Mesendoderm (in vitro differentiated cells): ENCODE measurements around the gene PCDHA1.
"Not testable (repeated sequence)": the region's sequence is repeated elsewhere in the genome, so short reads cannot be mapped to it uniquely, and the experiment has no call there.

Experiments
- DNase-seq: peaks from one replicate; pipeline ENCODE4 v3.0.0; 2013
- H2AK5ac ChIP-seq: 2 replicates; pipeline ENCODE4 v1.6.1; 2013; ENCODE audit warnings: low read length, inconsistent platforms
- H2BK120ac ChIP-seq: 2 replicates; pipeline ENCODE4 v1.6.1; 2013; ENCODE audit warnings: low read depth, mild to moderate bottlenecking, low read length, moderate library complexity, mixed read lengths
- H2BK15ac ChIP-seq: replicated peaks from 2 replicates; pipeline ENCODE4 v1.6.1; 2013; ENCODE audit warnings: low read depth, mild to moderate bottlenecking, moderate library complexity
- H2BK5ac ChIP-seq: 2 replicates; pipeline ENCODE4 v1.6.1; 2013; ENCODE audit warnings: low read length, inconsistent platforms
- H3K18ac ChIP-seq: 2 replicates; pipeline ENCODE4 v1.6.1; 2013; ENCODE audit warnings: mild to moderate bottlenecking, low read length, mixed read lengths
- H3K23ac ChIP-seq: one replicate; pipeline ENCODE4 v1.6.1; 2013; ENCODE audit warnings: low read length
- H3K27ac ChIP-seq: 2 replicates; pipeline ENCODE4 v1.5.1; 2013; ENCODE audit warnings: low read depth, mild to moderate bottlenecking, inconsistent platforms, low read length, moderate library complexity
- H3K27me3 ChIP-seq: 2 replicates; pipeline ENCODE4 v1.6.1; 2013; ENCODE audit warnings: low read length, control low read depth, mild to moderate bottlenecking, inconsistent platforms; ENCODE audit not compliant: insufficient read depth, poor library complexity
- H3K36me3 ChIP-seq: 2 replicates; pipeline ENCODE4 v1.6.1; 2013; ENCODE audit warnings: low read length, inconsistent platforms; ENCODE audit not compliant: control insufficient read depth, insufficient read depth
- H3K4ac ChIP-seq: one replicate; pipeline ENCODE4 v1.6.1; 2013; ENCODE audit warnings: low read depth, mild to moderate bottlenecking, low read length, moderate library complexity
- H3K4me1 ChIP-seq: 2 replicates; pipeline ENCODE4 v1.6.1; 2013; ENCODE audit warnings: low read depth, low read length, inconsistent platforms; ENCODE audit not compliant: control insufficient read depth
- H3K4me2 ChIP-seq: 2 replicates; pipeline ENCODE4 v1.6.1; 2013; ENCODE audit warnings: low read length
- H3K4me3 ChIP-seq: 2 replicates; pipeline ENCODE4 v1.5.1; 2013; ENCODE audit warnings: mild to moderate bottlenecking, low read length
- H3K56ac ChIP-seq: one replicate; pipeline ENCODE4 v1.6.1; 2013; ENCODE audit warnings: low read length
- H3K79me1 ChIP-seq: 2 replicates; pipeline ENCODE4 v1.6.1; 2013; ENCODE audit warnings: low read length, inconsistent platforms
- H3K79me2 ChIP-seq: 2 replicates; pipeline ENCODE4 v1.6.1; 2013; ENCODE audit warnings: mild to moderate bottlenecking, low read length; ENCODE audit not compliant: control insufficient read depth, insufficient read depth
- H3K9ac ChIP-seq: 2 replicates; pipeline ENCODE4 v1.6.1; 2013; ENCODE audit warnings: low read length, inconsistent platforms
- H4K5ac ChIP-seq: one replicate; pipeline ENCODE4 v1.6.1; 2013; ENCODE audit warnings: low read length
- H4K8ac ChIP-seq: one replicate; pipeline ENCODE4 v1.6.1; 2013; ENCODE audit warnings: low read depth, mild to moderate bottlenecking, control low read depth, low read length, moderate library complexity
- WGBS: extraction: QIAGEN DNeasy Blood & Tissue Kit; methylation state at CpG from one replicate; pipeline ENCODE4 v1.1.7; 2013; ENCODE audit warnings: low lambda C conversion rate, missing lambda C conversion rate; ENCODE audit not compliant: insufficient coverage; ENCODE audit errors: extremely low coverage; 5-methylcytosine and 5-hydroxymethylcytosine counted together

Gene PCDHA1

GRCh38 chr5:140870221-140871201 lies 84.6 kb downstream of the PCDHA1 start:
- no peak overlapping the region for H3K18ac ChIP-seq
- H3K27ac ChIP-seq, result no peak overlapping the region
- H2BK15ac ChIP-seq, result no peak overlapping the region
- no peak overlapping the region for H3K23ac ChIP-seq
- H2BK5ac ChIP-seq, result no peak overlapping the region
- H4K8ac ChIP-seq, result no peak overlapping the region
- H3K9ac ChIP-seq, result no peak overlapping the region
- H3K4ac ChIP-seq, result no peak overlapping the region
- H3K4me3 ChIP-seq, result no peak overlapping the region
- H3K36me3 ChIP-seq, result no peaks in the 10 kb centered on the region
- H3K27me3 ChIP-seq, result no peaks in the 10 kb centered on the region
- H2AK5ac ChIP-seq, result no peak overlapping the region
- no peak overlapping the region for H4K5ac ChIP-seq
- H3K4me2 ChIP-seq, result no peak overlapping the region
- H3K56ac ChIP-seq, result no peak overlapping the region
- no peaks in the 10 kb centered on the region for H3K4me1 ChIP-seq
- no CpG with 5 or more reads among the region's 114 CpGs for WGBS
- H3K79me2 ChIP-seq, result no peaks in the 10 kb centered on the region
- no peak for DNase-seq
- no peaks in the 10 kb centered on the region for H3K79me1 ChIP-seq
- no peak overlapping the region for H2BK120ac ChIP-seq

DNA sequence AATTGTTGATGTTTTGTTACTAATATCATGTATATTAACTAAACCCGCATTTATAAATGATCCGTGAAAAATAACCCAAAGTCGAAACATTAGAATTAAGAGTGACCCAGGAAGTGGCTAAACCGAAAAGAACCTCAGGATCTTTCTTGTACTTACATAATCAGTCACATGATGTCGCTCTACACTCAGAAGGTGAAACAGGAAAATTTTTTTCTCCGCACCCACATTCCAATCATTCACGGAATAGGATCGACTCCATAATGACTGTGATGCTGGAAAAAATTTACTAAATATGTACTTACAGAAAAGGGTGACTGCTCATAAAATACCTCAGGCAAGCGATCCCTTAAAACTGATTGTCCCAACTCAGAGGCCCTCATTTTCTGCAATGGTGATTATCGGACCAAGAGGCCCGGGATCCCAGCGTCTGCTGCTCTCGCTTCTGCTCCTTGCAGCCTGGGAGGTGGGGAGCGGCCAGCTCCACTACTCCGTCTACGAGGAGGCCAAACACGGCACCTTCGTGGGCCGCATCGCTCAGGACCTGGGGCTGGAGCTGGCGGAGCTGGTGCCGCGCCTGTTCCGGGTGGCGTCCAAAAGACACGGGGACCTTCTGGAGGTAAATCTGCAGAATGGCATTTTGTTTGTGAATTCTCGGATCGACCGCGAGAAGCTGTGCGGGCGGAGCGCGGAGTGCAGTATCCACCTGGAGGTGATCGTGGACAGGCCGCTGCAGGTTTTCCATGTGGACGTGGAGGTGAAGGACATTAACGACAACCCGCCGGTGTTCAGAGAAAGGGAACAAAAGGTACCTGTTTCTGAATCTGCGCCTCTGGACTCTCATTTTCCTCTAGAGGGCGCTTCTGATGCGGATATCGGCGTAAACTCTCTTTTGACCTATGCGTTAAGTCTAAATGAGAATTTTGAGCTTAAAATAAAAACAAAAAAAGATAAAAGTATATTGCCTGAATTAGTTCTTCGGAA lies 89.4 kb downstream of the PCDHA1 start, which contains the start of gene PCDHA12:
PCDHA12 (plus strand) TSS at position 224 of the 981 bp plus-strand sequence; CDS start at position 389, 165 bp downstream.
- no peaks in the 10 kb centered on the region for H3K36me3 ChIP-seq

GRCh38 chr5:140876541-140877261 lies 90.8 kb downstream of the PCDHA1 start:
- not testable (repeated sequence) for H3K18ac ChIP-seq, DNase-seq, H2BK5ac ChIP-seq, H2BK15ac ChIP-seq, H3K79me1 ChIP-seq, H3K9ac ChIP-seq, H4K8ac ChIP-seq, H3K79me2 ChIP-seq, H2AK5ac ChIP-seq, H3K4ac ChIP-seq, H3K4me1 ChIP-seq, H3K4me2 ChIP-seq, H4K5ac ChIP-seq, H2BK120ac ChIP-seq, H3K56ac ChIP-seq, H3K27me3 ChIP-seq, H3K27ac ChIP-seq, H3K36me3 ChIP-seq, H3K4me3 ChIP-seq
- no CpG with 5 or more reads among the region's 80 CpGs for WGBS
- peak overlapping the region; percentile 16 for H3K23ac ChIP-seq

More for the DNA sequence above, 89.4 kb downstream of the PCDHA1 start, which contains the start of gene PCDHA12:
- Histone ChIP-seq H3K56ac (peak within 1 kb of the TSS; percentile 85), H4K5ac (no peak within 1 kb of the TSS), H2BK120ac (no peak within 1 kb of the TSS), H3K4me3 (peak within 1 kb of the TSS; percentile 36), H3K27me3 (no peaks in the 10 kb centered on the region), H2BK15ac (no peak within 1 kb of the TSS), H4K8ac (no peak within 1 kb of the TSS), H3K18ac (no peak within 1 kb of the TSS), H3K4me1 (no peaks in the 10 kb centered on the region), H2AK5ac (no peak within 1 kb of the TSS), H3K9ac (peak within 1 kb of the TSS; percentile 64), H2BK5ac (no peak within 1 kb of the TSS), H3K27ac (no peak within 1 kb of the TSS), H3K79me1 (peaks cover 2% of the 10 kb centered on the region), H3K4me2 (peak within 1 kb of the TSS; percentile 25), H3K23ac (no peak within 1 kb of the TSS), H3K79me2 (no peaks in the 10 kb centered on the region), H3K4ac (no peak within 1 kb of the TSS)
- WGBS, result no CpG with 5 or more reads among the region's 47 CpGs
- peak; percentile 82 for DNase-seq

DNA sequence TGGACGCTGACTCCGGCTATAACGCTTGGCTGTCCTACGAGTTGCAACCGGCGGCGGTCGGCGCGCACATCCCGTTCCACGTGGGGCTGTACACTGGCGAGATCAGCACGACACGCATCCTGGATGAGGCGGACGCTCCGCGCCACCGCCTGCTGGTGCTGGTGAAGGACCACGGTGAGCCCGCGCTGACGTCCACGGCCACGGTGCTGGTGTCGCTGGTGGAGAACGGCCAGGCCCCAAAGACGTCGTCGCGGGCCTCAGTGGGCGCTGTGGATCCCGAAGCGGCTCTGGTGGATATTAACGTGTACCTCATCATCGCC lies 91.3 kb downstream of the PCDHA1 start:
- no peak overlapping the region for H4K8ac ChIP-seq
- no peak overlapping the region for H3K4ac ChIP-seq
- no peak overlapping the region for H3K23ac ChIP-seq
- no peaks in the 10 kb centered on the region for H3K27me3 ChIP-seq
- no peak overlapping the region for H3K4me2 ChIP-seq
- no peak overlapping the region for H3K4me3 ChIP-seq
- H3K56ac ChIP-seq, result no peak overlapping the region
- DNase-seq, result no peak
- no peak overlapping the region for H2BK5ac ChIP-seq
- no peak overlapping the region for H3K18ac ChIP-seq
- H3K27ac ChIP-seq, result no peak overlapping the region
- no peaks in the 10 kb centered on the region for H3K79me2 ChIP-seq
- no peaks in the 10 kb centered on the region for H3K36me3 ChIP-seq
- no peak overlapping the region for H4K5ac ChIP-seq
- H2AK5ac ChIP-seq, result no peak overlapping the region
- H3K9ac ChIP-seq, result no peak overlapping the region
- no peak overlapping the region for H2BK120ac ChIP-seq
- WGBS, result no CpG with 5 or more reads among the region's 37 CpGs
- no peaks in the 10 kb centered on the region for H3K4me1 ChIP-seq
- no peak overlapping the region for H2BK15ac ChIP-seq
- peaks cover 2% of the 10 kb centered on the region for H3K79me1 ChIP-seq

DNA sequence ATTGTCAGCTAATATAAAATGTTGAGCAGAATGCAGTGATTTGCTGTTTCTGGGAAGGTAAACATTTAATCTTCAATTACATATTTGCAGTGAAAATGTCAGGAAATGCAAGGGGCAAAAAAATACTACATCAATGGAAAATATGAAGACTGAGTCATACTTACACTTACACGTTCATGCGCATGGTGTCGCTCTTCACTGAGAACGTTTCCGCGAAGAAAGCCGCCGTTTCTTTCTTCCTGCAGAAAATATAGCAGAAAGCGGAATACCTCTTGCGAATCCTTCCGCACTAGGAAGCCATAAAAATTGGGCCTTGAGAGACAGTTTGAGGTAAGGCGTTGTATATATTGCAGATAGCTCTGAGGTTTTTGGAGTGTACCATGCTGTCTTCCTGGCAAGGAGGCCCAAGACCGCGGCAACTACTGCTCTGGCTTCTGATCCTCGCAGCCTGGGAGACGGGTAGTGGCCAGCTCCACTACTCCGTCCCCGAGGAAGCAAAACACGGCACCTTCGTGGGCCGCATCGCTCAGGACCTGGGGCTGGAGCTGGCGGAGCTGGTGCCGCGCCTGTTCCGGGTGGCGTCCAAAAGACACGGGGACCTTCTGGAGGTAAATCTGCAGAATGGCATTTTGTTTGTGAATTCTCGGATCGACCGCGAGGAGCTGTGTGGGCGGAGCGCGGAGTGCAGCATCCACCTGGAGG lies 96.1 kb downstream of the PCDHA1 start, which contains the start of gene PCDHA13:
PCDHA13 (plus strand) TSS at position 236 of the 702 bp plus-strand sequence; CDS start at position 381, 145 bp downstream.
- H3K79me2 ChIP-seq, result no peaks in the 10 kb centered on the region
- no peak within 1 kb of the TSS for H3K9ac ChIP-seq
- no peak within 1 kb of the TSS for H2BK5ac ChIP-seq
- H3K18ac ChIP-seq, result no peak within 1 kb of the TSS
- no peak within 1 kb of the TSS for H4K8ac ChIP-seq
- H3K4ac ChIP-seq, result no peak within 1 kb of the TSS
- no peaks in the 10 kb centered on the region for H3K36me3 ChIP-seq
- H3K4me2 ChIP-seq, result no peak within 1 kb of the TSS
- no peak for DNase-seq
- H3K4me3 ChIP-seq, result no peak within 1 kb of the TSS
- no peaks in the 10 kb centered on the region for H3K79me1 ChIP-seq
- no peaks in the 10 kb centered on the region for H3K4me1 ChIP-seq
- H4K5ac ChIP-seq, result no peak within 1 kb of the TSS
- no peak within 1 kb of the TSS for H2AK5ac ChIP-seq
- H3K23ac ChIP-seq, result no peak within 1 kb of the TSS
- H3K27ac ChIP-seq, result no peak within 1 kb of the TSS
- no CpG with 5 or more reads among the region's 35 CpGs for WGBS
- no peaks in the 10 kb centered on the region for H3K27me3 ChIP-seq
- no peak within 1 kb of the TSS for H3K56ac ChIP-seq
- H2BK120ac ChIP-seq, result no peak within 1 kb of the TSS
- no peak within 1 kb of the TSS for H2BK15ac ChIP-seq
